Stimulated activated CD8-positive, alpha-beta memory T cell treated with anti-CD3 and anti-CD28 coated beads, Interleukin-4, amount 100 ng/mL, for 48 hours (primary cell): ENCODE results near the gene ANTXR2.

Source experiments
- DNase-seq: peaks from one replicate; pipeline ENCODE4 v3.0.0-alpha.2; 2020

Gene ANTXR2

DNA sequence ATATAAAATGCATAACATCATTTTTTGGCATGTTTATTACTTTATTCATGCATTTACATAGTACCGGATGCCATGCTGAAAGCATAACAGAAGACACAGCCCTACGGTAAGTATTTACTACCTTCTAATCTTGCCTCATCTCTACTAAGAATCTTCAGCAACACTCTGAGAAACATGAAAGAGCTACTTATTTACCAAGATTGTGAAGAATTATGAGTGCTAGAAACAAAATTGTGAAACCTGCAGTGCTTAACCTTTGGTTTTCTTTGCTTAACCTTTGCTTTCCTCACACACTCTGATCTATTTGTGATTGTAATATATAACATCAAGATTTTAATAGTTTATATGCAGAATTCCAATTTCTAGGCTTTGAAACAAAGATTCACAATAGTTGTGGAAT, 7.4 kb downstream of the ANTXR2 start:
- DNase-seq = no peak

DNA sequence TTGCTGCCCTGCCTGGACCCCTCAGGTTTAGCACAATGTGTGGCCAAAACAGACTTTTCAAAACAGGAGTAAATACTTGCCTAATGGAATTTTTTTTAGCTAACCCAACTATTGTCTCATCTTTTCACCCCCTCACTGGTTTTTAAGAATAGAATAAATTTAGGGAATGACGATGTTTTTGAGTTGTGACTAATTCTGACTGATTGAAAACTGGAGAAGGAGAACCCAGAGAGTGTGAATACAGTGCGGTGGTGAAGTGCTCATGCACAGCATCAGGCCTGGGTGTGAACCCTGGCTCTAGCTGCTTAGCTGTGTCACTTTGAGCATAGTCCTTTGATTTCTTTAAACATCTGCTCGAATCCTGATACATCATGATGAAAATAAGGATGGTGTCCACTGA, 10.5 kb downstream of the ANTXR2 start:
- DNase-seq = no peak

DNA sequence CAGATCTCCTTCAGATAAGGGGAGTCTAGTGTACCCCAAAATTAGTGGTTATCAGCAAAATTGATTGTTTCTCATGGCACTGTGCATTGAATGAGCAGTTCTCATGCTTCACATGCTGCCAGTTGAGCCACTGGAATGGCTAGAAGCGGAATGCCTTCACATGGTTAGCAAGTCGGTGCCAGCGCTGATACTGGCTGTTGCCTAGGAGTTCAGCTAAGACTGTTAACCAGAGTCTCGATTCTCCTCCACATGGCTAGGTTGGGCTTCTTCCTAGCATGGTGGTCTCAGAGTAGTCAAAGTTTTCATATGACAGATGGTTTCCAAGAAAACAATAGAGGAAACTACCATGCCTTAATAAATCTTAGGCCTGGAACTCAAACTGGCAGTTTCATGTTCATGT, 12.2 kb downstream of the ANTXR2 start:
- no peak for DNase-seq

DNA sequence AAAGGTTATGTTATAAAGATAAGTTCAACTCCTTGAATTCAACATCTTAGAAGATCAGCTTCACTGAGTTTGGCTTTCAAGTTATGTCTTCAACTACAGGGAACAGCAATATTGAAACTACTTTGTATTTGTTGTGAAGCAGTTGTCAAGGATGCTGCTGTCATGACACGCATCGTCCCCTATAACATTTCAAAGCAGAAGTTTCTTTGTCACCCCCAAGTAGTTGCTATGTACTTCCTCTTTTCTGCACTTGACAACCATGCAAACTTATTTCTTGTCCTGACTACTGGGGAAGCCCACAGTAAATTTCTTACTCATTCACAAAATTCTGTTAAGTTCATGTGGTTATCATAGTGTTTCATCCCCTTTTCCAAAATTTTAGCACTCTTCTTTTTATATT, 14.3 kb downstream of the ANTXR2 start:
- DNase-seq = no peak

GRCh38 chr4:80054375-80054774, 18.7 kb downstream of the ANTXR2 start:
- DNase-seq = no peak

DNA sequence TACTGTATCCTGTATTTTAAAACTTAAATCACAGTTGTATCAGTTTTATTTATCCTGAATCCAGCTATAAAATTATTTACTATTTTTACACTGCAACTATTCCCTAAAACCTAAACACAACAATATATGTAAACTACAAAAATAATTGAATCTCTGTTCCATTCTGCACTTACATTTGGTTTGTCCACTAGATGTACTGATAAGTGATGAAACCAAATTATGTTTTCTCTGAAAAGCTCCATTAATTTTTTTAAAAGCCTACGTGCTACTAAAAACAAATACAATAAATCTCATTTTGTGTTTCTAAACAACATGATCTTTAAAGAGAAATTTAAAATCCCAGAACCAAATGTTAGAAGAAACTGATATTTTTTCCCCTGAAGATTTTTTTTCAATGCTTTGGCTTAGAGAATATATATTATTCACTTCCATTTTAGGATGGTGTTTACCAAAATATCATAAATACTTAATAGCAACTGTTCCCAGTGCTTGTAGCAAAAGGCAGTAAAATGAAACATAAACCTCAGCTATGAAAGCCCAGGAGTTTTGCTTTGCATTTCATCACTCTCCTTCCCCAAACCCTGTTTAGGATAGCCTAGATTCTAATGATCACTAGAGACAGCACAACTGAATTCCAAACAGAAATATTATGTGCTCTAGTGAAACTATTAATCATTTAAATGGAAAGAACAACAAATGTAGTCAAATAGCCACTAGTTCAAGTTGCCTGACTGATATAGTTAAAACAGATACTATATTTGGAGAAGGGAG, 19.7 kb downstream of the ANTXR2 start:
- no peak for DNase-seq

- no peak for DNase-seq
Measured at GRCh38 chr4:80049813-80050534, 23.1 kb downstream of the ANTXR2 start.

- no peak for DNase-seq
Measured at GRCh38 chr4:80049402-80049801, 23.6 kb downstream of the ANTXR2 start.

- no peak for DNase-seq
Measured at GRCh38 chr4:80045786-80046185, 27.2 kb downstream of the ANTXR2 start.

- DNase-seq = no peak
Measured at GRCh38 chr4:80043541-80043940, 29.5 kb downstream of the ANTXR2 start.

- DNase-seq = no peak
Measured at GRCh38 chr4:80042821-80043220, 30.2 kb downstream of the ANTXR2 start.

DNA sequence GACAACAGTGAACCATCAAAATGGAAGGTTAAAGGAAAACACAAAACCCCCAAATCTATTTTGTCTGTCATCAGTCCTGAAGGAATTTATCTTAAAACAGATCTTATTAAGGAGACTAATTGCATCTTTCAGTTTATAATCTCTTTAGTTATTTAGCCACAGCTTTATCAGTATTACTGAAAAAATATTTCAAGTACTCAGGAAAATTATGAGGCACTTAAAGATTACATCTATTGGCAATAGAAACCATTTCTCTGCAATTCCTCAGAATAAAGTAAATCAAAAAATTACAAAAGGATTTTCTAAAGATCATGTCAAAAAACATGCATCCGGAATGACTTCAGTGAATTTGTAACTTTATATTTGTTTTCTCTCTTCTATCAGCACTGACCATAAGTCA, 35.2 kb downstream of the ANTXR2 start:
- no peak for DNase-seq

DNA sequence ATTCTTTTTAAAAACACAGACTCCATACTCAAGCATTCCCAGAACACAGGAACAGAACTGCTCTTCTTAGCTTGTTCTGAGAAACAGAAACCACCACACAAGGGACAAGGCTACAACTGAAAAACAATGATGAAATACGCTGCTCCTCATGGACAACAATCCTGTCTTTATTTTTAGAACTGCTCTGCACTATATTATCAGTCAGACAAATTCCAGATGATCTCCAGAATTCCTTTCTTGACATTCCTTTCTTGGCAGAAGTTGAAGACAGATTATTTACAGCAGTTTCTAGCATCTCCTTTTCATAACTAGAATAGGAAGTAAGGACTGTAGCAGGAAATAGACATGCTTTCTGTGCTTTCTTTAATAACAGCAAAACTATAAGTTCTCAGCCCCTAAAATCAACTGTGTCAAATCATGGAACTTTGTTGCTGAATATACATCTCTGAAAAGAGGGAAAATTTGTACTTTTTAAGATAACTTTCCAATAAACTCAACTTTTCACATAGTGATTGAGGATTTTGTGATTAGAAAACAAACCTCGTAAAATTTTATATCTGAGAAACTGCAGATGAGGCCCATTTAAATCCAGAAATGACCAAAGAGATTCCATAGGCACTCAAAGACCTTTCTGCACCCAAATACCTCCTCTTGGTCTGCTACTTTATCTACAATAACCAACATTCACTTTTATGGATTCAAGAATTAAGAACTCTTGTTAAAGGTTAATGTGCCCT, 35.9 kb downstream of the ANTXR2 start:
- no peak for DNase-seq

DNA sequence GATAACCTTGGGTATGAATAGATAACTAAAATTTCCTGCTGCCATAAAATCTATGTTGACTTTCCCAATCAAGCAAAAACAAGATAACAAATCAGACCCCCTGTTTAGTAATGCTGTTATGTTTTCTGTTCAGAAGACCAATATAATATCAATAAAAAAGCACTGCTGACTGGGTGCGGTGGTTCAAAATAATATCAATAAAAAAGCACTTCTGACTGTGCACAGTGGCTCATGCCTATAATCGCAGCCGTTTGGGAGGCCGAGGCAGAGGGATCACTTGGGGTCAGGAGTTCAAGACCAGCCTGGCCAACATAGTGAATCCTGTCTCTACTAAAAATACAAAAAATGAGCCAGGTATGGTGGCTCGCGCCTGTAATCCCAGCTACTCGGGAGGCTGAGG, 36.7 kb downstream of the ANTXR2 start:
- no peak for DNase-seq

GRCh38 chr4:80035336-80035735, 37.7 kb downstream of the ANTXR2 start:
- DNase-seq = no peak

DNA sequence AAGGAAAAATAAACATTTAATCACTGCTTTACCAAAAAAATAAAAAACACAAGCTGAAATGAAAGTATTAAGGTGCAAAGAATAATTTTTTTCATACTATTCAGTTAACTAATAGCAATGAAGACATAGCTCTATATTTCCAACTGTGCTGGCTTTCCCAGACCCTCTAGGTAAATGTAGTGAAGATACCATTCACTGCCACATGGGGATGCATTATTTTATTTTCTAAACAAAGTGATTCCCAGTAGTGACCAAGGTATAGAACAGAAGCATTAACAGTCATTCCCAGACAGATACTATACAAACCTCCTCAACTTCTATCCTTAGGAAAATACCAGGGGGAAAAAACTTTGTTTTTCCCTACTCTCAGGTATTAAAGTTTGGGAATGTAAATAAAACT, 39.4 kb downstream of the ANTXR2 start:
- no peak for DNase-seq

GRCh38 chr4:80029364-80029763, 43.7 kb downstream of the ANTXR2 start:
- DNase-seq = no peak

- no peak for DNase-seq
Measured at GRCh38 chr4:80027611-80028010, 45.4 kb downstream of the ANTXR2 start.

DNA sequence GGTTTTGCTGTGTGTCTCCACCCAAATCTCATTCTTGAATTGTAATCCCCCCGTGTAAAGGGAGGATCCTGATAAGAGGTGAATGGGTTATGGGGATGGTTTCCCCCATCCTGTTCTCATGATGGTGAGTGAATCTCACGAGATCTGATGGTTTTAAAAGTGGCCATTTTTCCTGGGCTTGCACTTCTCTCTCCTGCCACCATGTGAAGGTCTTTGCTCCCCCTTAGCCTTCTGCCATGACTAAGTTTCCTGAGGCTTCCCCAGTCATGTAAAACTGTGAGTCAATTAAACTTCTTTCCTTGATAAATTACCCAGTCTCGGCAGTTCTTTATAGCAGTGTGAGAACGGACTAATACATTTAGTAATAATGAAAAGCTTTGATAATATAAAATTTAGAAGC, 46.9 kb downstream of the ANTXR2 start:
- no peak for DNase-seq

GRCh38 chr4:80024335-80024734, 48.7 kb downstream of the ANTXR2 start:
- DNase-seq = no peak

- no peak for DNase-seq
Measured at GRCh38 chr4:80022282-80022681, 50.7 kb downstream of the ANTXR2 start.

- DNase-seq = no peak
Measured at GRCh38 chr4:80017125-80017854, 55.7 kb downstream of the ANTXR2 start.

DNA sequence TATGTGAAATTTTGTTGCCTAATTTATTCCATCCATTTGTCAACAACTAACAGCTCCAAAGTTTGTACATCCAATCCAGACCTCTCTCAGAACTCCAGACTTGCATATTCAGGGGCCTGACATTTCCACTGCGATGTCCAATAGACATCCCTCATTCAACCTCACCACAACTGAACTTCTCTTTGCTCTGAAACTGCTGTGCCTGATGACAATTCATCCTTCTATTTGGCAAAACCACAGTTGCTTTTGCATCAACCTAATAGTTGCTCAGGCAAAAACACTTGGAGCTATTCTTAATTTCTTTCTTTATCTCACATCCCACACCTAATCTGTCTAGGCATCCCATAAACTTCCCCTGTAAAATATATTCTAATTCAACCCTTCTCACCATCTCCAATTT, 56.5 kb downstream of the ANTXR2 start:
- DNase-seq = no peak
